Body of pancreas (tissue), 4 donors: ENCODE results near the gene SPRED2. TPM values are rescaled to one million over a fixed set of nuclear protein-coding genes. Genes with fewer than 3 reads are reported as not detected.

Experiments used
- ATAC-seq: fragments of 150-250 bp; one replicate; pipeline ENCODE4 v1.9.1; 2016
- DNase-seq, 4 donors: peaks; one replicate each; pipeline ENCODE4 v3.0.0-alpha.2; 2019
- H3K27ac ChIP-seq, 4 donors: fragments of 200-600 bp; sonication (generic); 1 replicate in 3 of 4; 2 replicates in 1 of 4; pipeline versions ENCODE4 v1.5.1 to v1.6.1; 2016 to 2019; ENCODE audit warnings: mild to moderate bottlenecking in 1 of 4, mixed read lengths in 1 of 4, moderate library complexity in 1 of 4
- H3K27me3 ChIP-seq, 2 donors: fragments of 200-600 bp; sonication (generic); one replicate each; pipeline ENCODE4 v1.6.0; 2016; ENCODE audit warnings: mild to moderate bottlenecking in 1 of 2
- H3K36me3 ChIP-seq, 2 donors: fragments of 200-600 bp; sonication (generic); replicated peaks in 1 of 2; 2 replicates each; pipeline ENCODE4 v1.5.1; 2016; ENCODE audit warnings: low read depth in 2 of 2; ENCODE audit not compliant: insufficient read depth in 1 of 2
- H3K4me1 ChIP-seq: fragments of 200-600 bp; sonication (generic); one replicate; pipeline ENCODE4 v1.6.0; 2016
- H3K4me3 ChIP-seq, 2 donors: fragments of 200-600 bp; sonication (generic); 1 replicate in 1 of 2; 2 replicates in 1 of 2; pipeline ENCODE4 v1.5.1; 2016 to 2019
- H3K9me3 ChIP-seq, 3 donors: fragments of 200-600 bp; sonication (generic); 1 replicate in 2 of 3; 2 replicates in 1 of 3; pipeline ENCODE4 v1.5.1; 2016
- POLR2A ChIP-seq, 3 donors: fragments of 450-650 bp; IDR thresholded peaks; one replicate each; pipeline ENCODE4 v1.6.1; 2016; ENCODE audit warnings: antibody characterized with exemption in 3 of 3, mild to moderate bottlenecking in 2 of 3
- whole genome bisulfite sequencing, 2 donors: methylation state at CpG; one replicate each; pipeline ENCODE4 v1.1.5; 2017; 5-methylcytosine and 5-hydroxymethylcytosine counted together
- intact Hi-C: fragments of 100-400 bp; cut with DNase I; formaldehyde crosslinking; loops from one replicate; pipeline ENCODE4 v1.15.1; 2023
- total RNA-seq, 2 donors: library from RNA; depleted of rRNA; stranded (reverse); fragments of >200 nt; gene quantifications; one replicate each; pipeline ENCODE4 v1.1.0, GENCODE V29; 2016
- TF ChIP-seq, protein P1 (sequence below), 7 experiments: fragments of 450-650 bp in 4 of 7; fragments of 200-600 bp in 3 of 7; sonication (generic) in 3 of 7; IDR thresholded peaks; one replicate each; pipeline ENCODE4 v1.5.1; 2016 to 2019; ENCODE audit warnings: antibody characterized with exemption in 7 of 7

SPRED2 gene
- total RNA-seq, 2 donors from 2014 or later, result 16.1 to 16.2 TPM

DNA sequence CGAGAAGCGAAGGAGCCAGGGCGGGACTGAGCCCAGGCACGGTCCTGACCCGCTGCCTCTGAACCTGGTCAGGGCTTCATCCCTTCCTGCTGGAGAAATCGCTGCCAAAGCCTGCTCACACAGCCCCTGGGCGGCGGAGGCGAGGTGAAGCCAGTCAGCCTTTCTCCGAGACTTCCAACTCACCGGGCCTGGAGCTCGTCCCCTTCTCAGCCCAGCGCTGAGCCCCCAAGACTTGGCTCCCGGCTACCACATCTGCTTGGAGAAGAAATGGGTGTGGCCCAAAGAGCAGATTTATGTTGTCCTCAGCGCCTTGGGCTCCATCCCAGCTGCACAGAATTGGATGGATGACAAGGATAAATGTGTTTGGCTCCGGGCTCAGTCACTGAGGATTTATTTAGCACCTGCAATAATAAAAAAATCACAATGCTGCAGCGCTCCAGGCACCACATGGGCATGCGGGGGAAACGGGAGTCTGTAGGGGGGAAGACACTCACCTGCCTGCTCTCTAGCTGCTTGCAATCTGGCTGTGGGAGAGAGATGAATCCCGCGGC lies 139.9 kb downstream of the SPRED2 start:
- 74% methylated on average over 14 to 21 of the region's 21 CpGs for WGBS, 2 donors
- H3K9me3 ChIP-seq, result no peaks in the 10 kb centered on the region
- no peak overlapping the region for H3K4me3 ChIP-seq
- no peaks in the 10 kb centered on the region for H3K27me3 ChIP-seq
- TF ChIP-seq POLR2A (IDR thresholded peaks at IDR 0.05), result no peak
- TF ChIP-seq, protein P1, sequence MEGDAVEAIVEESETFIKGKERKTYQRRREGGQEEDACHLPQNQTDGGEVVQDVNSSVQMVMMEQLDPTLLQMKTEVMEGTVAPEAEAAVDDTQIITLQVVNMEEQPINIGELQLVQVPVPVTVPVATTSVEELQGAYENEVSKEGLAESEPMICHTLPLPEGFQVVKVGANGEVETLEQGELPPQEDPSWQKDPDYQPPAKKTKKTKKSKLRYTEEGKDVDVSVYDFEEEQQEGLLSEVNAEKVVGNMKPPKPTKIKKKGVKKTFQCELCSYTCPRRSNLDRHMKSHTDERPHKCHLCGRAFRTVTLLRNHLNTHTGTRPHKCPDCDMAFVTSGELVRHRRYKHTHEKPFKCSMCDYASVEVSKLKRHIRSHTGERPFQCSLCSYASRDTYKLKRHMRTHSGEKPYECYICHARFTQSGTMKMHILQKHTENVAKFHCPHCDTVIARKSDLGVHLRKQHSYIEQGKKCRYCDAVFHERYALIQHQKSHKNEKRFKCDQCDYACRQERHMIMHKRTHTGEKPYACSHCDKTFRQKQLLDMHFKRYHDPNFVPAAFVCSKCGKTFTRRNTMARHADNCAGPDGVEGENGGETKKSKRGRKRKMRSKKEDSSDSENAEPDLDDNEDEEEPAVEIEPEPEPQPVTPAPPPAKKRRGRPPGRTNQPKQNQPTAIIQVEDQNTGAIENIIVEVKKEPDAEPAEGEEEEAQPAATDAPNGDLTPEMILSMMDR (IDR thresholded peaks at IDR 0.05), result no peak
- no peak overlapping the region for H3K27ac ChIP-seq
- intact Hi-C loops, result no loop called here
- ATAC-seq (no peak), DNase-seq (no peak)
- no peaks in the 10 kb centered on the region for H3K4me1 ChIP-seq
- H3K36me3 ChIP-seq, result no peaks in the 10 kb centered on the region

- H3K4me1 ChIP-seq, result no peaks in the 10 kb centered on the region
- WGBS, 2 donors, result 79 to 91% methylated on average over 3 of the region's 3 CpGs
- no peak for DNase-seq
- H3K27ac ChIP-seq, result no peak overlapping the region
- H3K36me3 ChIP-seq, result no peaks in the 10 kb centered on the region
- TF ChIP-seq, protein P1 (IDR thresholded peaks at IDR 0.05), result no peak
- no peak for TF ChIP-seq POLR2A (IDR thresholded peaks at IDR 0.05)
- H3K4me3 ChIP-seq, result no peak overlapping the region
- no peaks in the 10 kb centered on the region for H3K27me3 ChIP-seq
- intact Hi-C loops, result no loop called here
- ATAC-seq, result no peak
- H3K9me3 ChIP-seq, result no peaks in the 10 kb centered on the region
Observed at GRCh38 chr2:65292106-65292400, 140.3 kb downstream of the SPRED2 start.

- ATAC-seq (no peak), DNase-seq (no peak)
- Histone ChIP-seq H3K4me3 (no peak overlapping the region), H3K27ac (no peak overlapping the region), H3K9me3 (no peaks in the 10 kb centered on the region), H3K27me3 (no peaks in the 10 kb centered on the region), H3K4me1 (no peaks in the 10 kb centered on the region), H3K36me3 (no peaks in the 10 kb centered on the region)
- intact Hi-C loops, result no loop called here
- TF ChIP-seq, protein P1 (IDR thresholded peaks at IDR 0.05), result no peak
- TF ChIP-seq POLR2A (IDR thresholded peaks at IDR 0.05), result no peak
- 86 to 93% methylated on average over 11 of the region's 11 CpGs for WGBS, 2 donors
Observed at GRCh38 chr2:65291216-65292105, 140.9 kb downstream of the SPRED2 start.

- DNase-seq (no peak), ATAC-seq (no peak)
- H3K27me3 ChIP-seq, result no peaks in the 10 kb centered on the region
- TF ChIP-seq, protein P1 (IDR thresholded peaks at IDR 0.05), result no peak
- TF ChIP-seq POLR2A (IDR thresholded peaks at IDR 0.05), result no peak
- WGBS, 2 donors, result 86 to 95% methylated on average over 4 of the region's 4 CpGs
- intact Hi-C loops, result no loop called here
- no peak overlapping the region for H3K27ac ChIP-seq
- H3K36me3 ChIP-seq, result no peaks in the 10 kb centered on the region
- no peaks in the 10 kb centered on the region for H3K4me1 ChIP-seq
- no peaks in the 10 kb centered on the region for H3K9me3 ChIP-seq
- no peak overlapping the region for H3K4me3 ChIP-seq
Observed at GRCh38 chr2:65287364-65287763, 145.0 kb downstream of the SPRED2 start.
